ENCODE results near the gene SLX4IP. TPM values are rescaled to one million over a fixed set of nuclear protein-coding genes. Genes with fewer than 3 reads are reported as not detected.

Gene SLX4IP
- total RNA-seq, 2 experiments from 2014 or later = 1.6 to 1.8 TPM

GRCh38 chr20:10633718-10634117 lies 198.6 kb downstream of the SLX4IP start:
- DNase-seq = no peak
- CTCF ChIA-PET = no interaction called here
- no peaks in the 10 kb centered on the region for H3K9me3 Mint-ChIP-seq

GRCh38 chr20:10634211-10634610 lies 199.1 kb downstream of the SLX4IP start:
- TF ChIP-seq, protein P1, sequence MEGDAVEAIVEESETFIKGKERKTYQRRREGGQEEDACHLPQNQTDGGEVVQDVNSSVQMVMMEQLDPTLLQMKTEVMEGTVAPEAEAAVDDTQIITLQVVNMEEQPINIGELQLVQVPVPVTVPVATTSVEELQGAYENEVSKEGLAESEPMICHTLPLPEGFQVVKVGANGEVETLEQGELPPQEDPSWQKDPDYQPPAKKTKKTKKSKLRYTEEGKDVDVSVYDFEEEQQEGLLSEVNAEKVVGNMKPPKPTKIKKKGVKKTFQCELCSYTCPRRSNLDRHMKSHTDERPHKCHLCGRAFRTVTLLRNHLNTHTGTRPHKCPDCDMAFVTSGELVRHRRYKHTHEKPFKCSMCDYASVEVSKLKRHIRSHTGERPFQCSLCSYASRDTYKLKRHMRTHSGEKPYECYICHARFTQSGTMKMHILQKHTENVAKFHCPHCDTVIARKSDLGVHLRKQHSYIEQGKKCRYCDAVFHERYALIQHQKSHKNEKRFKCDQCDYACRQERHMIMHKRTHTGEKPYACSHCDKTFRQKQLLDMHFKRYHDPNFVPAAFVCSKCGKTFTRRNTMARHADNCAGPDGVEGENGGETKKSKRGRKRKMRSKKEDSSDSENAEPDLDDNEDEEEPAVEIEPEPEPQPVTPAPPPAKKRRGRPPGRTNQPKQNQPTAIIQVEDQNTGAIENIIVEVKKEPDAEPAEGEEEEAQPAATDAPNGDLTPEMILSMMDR (IDR thresholded peaks at IDR 0.05) = no peak
- no peak for ATAC-seq (ENCODE audit: poor library complexity)
- CTCF ChIA-PET = no interaction called here
- Histone ChIP-seq H3K9me3 (ENCODE audit: control insufficient read depth in 1 of 2, insufficient read depth in 1 of 2, low read length in 2 of 2) (no peaks in the 10 kb centered on the region), H3K27me3 (ENCODE audit: control insufficient read depth in 1 of 2, insufficient read depth in 2 of 2, low read length in 2 of 2) (no peaks in the 10 kb centered on the region), H3K27ac (ENCODE audit: low read depth in 1 of 2, low read length in 2 of 2) (no peak overlapping the region), H3K4me1 (ENCODE audit: insufficient read depth, low read length) (no peaks in the 10 kb centered on the region), H3K4me3 (ENCODE audit: low read length) (no peak overlapping the region), H3K36me3 (ENCODE audit: insufficient read depth, low read length) (no peaks in the 10 kb centered on the region)
- no peaks in the 10 kb centered on the region for H3K36me3 Mint-ChIP-seq (ENCODE audit: low read depth)
- H3K4me3 Mint-ChIP-seq = no peak overlapping the region
- no peak for DNase-seq
- H3K4me1 Mint-ChIP-seq (ENCODE audit: low read depth) = peaks cover 8% of the 10 kb centered on the region
- POLR2A ChIA-PET = no interaction called here
- intact Hi-C loops (cut with DNase I, micrococcal nuclease) = no loop called here
- no peak overlapping the region for H3K27ac Mint-ChIP-seq
- no peaks in the 10 kb centered on the region for H3K27me3 Mint-ChIP-seq
- H3K9me3 Mint-ChIP-seq = no peaks in the 10 kb centered on the region

More at GRCh38 chr20:10633718-10634117, 198.6 kb downstream of the SLX4IP start:
- no peaks in the 10 kb centered on the region for H3K27me3 ChIP-seq (ENCODE audit: control insufficient read depth in 1 of 2, insufficient read depth in 2 of 2, low read length in 2 of 2)
- no peak overlapping the region for H3K27ac ChIP-seq (ENCODE audit: low read depth in 1 of 2, low read length in 2 of 2)
- no peak overlapping the region for H3K4me3 Mint-ChIP-seq
- H3K4me3 ChIP-seq (ENCODE audit: low read length) = no peak overlapping the region
- intact Hi-C loops (cut with DNase I, micrococcal nuclease) = no loop called here
- H3K4me1 Mint-ChIP-seq (ENCODE audit: low read depth) = peaks cover 8% of the 10 kb centered on the region
- no peaks in the 10 kb centered on the region for H3K4me1 ChIP-seq (ENCODE audit: insufficient read depth, low read length)
- ATAC-seq (ENCODE audit: poor library complexity) = no peak
- no peaks in the 10 kb centered on the region for H3K9me3 ChIP-seq (ENCODE audit: control insufficient read depth in 1 of 2, insufficient read depth in 1 of 2, low read length in 2 of 2)
- TF ChIP-seq, protein P1 (IDR thresholded peaks at IDR 0.05) = no peak
- H3K36me3 ChIP-seq (ENCODE audit: insufficient read depth, low read length) = no peaks in the 10 kb centered on the region
- POLR2A ChIA-PET = no interaction called here
- peak overlapping the region; percentile 36 for H3K27ac Mint-ChIP-seq
- no peaks in the 10 kb centered on the region for H3K27me3 Mint-ChIP-seq
- H3K36me3 Mint-ChIP-seq (ENCODE audit: low read depth) = no peaks in the 10 kb centered on the region

GRCh38 chr20:10634683-10635411 lies 199.7 kb downstream of the SLX4IP start:
- Mint-ChIP-seq H3K36me3 (ENCODE audit: low read depth) (no peaks in the 10 kb centered on the region), H3K27me3 (no peaks in the 10 kb centered on the region), H3K9me3 (no peaks in the 10 kb centered on the region), H3K27ac (no peak overlapping the region), H3K4me1 (ENCODE audit: low read depth) (peaks cover 8% of the 10 kb centered on the region), H3K4me3 (no peak overlapping the region)
- POLR2A ChIA-PET = no interaction called here
- CTCF ChIA-PET = no interaction called here
- Histone ChIP-seq H3K4me3 (ENCODE audit: low read length) (no peak overlapping the region), H3K36me3 (ENCODE audit: insufficient read depth, low read length) (no peaks in the 10 kb centered on the region), H3K27me3 (ENCODE audit: control insufficient read depth in 1 of 2, insufficient read depth in 2 of 2, low read length in 2 of 2) (no peaks in the 10 kb centered on the region), H3K27ac (ENCODE audit: low read depth in 1 of 2, low read length in 2 of 2) (no peak overlapping the region), H3K9me3 (ENCODE audit: control insufficient read depth in 1 of 2, insufficient read depth in 1 of 2, low read length in 2 of 2) (no peaks in the 10 kb centered on the region), H3K4me1 (ENCODE audit: insufficient read depth, low read length) (no peaks in the 10 kb centered on the region)
- intact Hi-C loops (cut with DNase I, micrococcal nuclease) = no loop called here
- no peak for DNase-seq
- ATAC-seq (ENCODE audit: poor library complexity) = no peak
- TF ChIP-seq, protein P1 (IDR thresholded peaks at IDR 0.05) = no peak

Measured in CD4-positive, alpha-beta T cell (primary cell).